Measurements from ENCODE around the gene ATP6V1G3.
"Not testable (repeated sequence)": the region's sequence is repeated elsewhere in the genome, so short reads cannot be mapped to it uniquely, and the experiment has no call there.

Gene ATP6V1G3

GRCh38 chr1:198496216-198497143 lies 44.0 kb downstream of the ATP6V1G3 start:
- no peak for DNase-seq (ENCODE audit: low spot score)

DNA sequence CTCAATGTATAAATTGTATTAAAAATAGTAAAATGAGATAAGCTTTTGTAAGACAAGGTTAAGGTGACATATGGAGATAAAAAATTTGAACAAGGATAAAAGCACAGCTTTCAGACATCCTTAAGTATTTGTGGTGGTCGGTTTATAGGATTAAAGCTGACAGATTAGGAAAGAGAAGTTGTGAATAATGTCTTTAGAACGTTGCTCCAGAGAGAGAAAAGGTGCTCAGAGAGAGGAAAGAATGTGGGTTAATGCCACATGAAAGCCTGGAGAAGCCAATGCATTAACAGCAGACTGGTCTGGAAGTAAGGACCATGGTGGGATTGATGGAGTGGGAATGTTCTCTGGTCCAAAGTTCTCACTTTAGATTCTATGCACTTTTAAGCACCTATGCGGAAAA lies 44.8 kb downstream of the ATP6V1G3 start:
- no peak for DNase-seq (ENCODE audit: low spot score)

- no peak for DNase-seq (ENCODE audit: low spot score)
Observed at GRCh38 chr1:198494658-198495103, 45.8 kb downstream of the ATP6V1G3 start.

GRCh38 chr1:198494139-198494538 lies 46.3 kb downstream of the ATP6V1G3 start:
- DNase-seq (ENCODE audit: low spot score): no peak

DNA sequence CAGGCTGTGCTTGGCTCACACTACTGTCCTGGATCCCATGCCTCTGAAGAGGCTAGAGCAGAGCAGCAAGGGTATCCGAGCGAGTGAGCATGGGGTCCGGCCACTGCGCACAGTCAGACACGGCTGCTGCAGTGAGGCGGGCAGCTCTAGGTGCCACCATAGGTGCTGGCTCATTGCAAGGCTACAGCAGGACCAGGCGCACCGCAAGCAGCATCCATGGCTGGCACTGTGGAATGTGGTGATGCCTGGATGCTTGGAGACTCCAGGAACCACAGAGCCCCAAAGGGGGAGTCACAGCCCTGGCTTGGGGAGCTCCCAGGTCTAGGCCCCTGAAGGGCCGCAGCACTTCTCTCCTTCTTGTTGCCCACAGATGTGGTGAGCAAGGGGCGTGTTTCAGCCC lies 47.2 kb downstream of the ATP6V1G3 start:
- no peak for DNase-seq (ENCODE audit: low spot score)

DNA sequence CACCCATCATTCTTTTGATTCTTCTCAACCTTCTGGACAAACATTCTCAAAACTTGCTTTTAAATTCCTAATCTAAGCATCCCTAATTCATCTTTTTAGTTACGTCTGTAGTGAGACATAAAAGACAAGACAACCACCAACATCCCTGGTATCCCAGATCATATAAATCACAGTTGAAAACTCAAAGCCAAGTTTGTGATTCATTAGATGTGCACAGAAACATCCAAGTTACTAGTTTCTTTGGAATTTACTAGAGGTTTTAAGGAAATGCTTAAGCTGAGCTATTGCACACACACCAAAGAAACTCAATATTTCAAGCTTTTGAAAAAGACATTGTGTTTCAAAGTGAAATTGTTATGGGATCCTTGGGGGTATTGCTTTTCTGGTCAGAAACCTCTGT lies 47.6 kb downstream of the ATP6V1G3 start:
- DNase-seq (ENCODE audit: low spot score): no peak

DNA sequence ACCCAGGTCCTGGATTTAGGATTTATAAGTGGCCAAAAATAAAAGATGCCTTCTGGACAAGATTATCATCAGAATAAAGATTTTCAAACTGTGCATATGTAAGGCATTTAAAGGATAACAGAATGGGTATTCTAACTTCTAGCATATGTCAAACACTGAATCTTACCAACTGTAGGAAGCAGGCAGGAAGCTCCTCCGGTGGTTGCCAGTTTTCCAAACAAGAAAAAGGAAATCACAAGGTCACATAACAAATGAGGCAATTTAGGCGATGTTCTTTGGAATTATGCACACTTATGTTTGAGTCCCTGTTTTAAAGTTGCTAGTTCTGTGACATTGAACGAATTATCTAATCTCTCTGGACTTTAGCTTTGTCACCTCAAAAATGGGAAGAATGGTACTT lies 48.9 kb downstream of the ATP6V1G3 start:
- DNase-seq (ENCODE audit: low spot score): no peak

DNA sequence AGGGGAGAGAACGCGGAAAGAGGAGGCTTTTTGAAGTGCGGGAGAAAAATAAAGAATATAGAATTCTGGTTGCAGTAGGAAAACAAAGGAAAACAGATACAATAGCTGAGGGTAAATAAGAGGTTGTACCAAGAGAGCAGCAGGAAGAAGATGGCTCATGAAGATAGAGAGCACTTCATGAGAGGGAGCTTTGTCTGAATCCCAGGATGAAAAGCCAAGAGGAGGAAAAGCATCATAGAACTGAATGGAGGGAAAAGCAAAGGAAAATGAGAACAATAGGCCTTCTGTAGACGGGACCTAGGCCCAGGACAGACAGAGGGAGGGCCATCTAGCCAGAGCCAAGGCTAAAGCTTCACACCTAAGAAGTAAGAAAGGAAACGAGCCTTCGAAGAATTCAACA lies 49.5 kb downstream of the ATP6V1G3 start:
- DNase-seq (ENCODE audit: low spot score): no peak

- DNase-seq (ENCODE audit: low spot score): no peak
Observed at GRCh38 chr1:198490224-198490623, 50.3 kb downstream of the ATP6V1G3 start.

DNA sequence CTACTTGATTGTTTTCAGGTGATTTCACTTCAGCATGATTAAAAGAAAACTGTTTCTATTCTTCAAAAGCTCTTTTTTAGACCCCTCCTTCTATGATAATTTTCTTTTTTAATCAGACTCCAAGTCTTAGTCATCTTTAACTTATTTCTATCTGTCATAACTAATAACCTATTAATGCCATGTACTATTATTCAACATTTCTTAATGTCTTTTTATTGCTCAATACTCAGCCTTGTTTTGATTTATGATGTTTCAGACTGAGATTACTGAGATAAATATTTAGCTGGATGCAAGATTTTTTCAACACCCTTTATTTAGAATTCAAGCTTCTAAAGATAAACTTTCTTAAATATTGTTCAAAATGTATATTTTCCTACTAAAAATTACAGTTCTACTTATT lies 53.6 kb downstream of the ATP6V1G3 start:
- no peak for DNase-seq (ENCODE audit: low spot score)

DNA sequence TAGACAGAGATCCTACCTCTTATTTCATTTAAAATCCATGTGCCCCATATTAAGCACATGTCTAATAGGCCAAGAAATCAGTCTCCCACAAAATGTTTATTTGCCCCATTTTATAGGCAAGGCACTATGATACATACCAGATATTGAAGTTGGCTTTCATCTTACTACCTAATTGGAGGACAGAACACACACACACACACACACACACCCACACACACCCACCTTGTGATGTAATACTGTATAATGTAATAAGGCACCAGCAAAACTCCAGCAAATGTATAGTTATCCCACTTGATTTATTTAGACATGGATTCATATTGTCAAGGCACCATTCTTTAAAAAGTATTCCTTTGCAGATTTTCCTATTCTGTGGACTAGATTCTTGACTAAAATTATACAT lies 56.8 kb downstream of the ATP6V1G3 start:
- no peak for DNase-seq (ENCODE audit: low spot score)

- no peak for DNase-seq (ENCODE audit: low spot score)
Observed at GRCh38 chr1:198483006-198483405, 57.5 kb downstream of the ATP6V1G3 start.

- no peak for DNase-seq (ENCODE audit: low spot score)
Observed at GRCh38 chr1:198481661-198482060, 58.8 kb downstream of the ATP6V1G3 start.

- DNase-seq (ENCODE audit: low spot score): no peak
Observed at GRCh38 chr1:198480876-198481275, 59.6 kb downstream of the ATP6V1G3 start.

GRCh38 chr1:198477354-198477753 lies 63.1 kb downstream of the ATP6V1G3 start:
- not testable (repeated sequence) for DNase-seq (ENCODE audit: low spot score)

Measured in hematopoietic multipotent progenitor cell treated with erythropoietin and hydrocortisone succinate and interleukin-3 and kit ligand, for 17 days (in vitro differentiated cells).